PFSK-1 (cell line): ENCODE results near the gene RAPSN.

Source experiments
- FOXP2 ChIP-seq: optimal IDR thresholded peaks from 2 replicates; pipeline ENCODE3; 2011; ENCODE audit warnings: borderline replicate concordance, control low read depth, inconsistent platforms; ENCODE audit not compliant: insufficient read depth; ENCODE audit errors: extremely low read length, extremely low read depth
- POLR2AphosphoS5 ChIP-seq: IDR thresholded peaks from 2 replicates; pipeline ENCODE4 v1.6.1; 2012; ENCODE audit warnings: low read depth, mild to moderate bottlenecking, control low read depth, low read length, moderate library complexity
- SIN3A ChIP-seq: IDR thresholded peaks from 2 replicates; pipeline ENCODE4 v1.6.1; 2012; ENCODE audit warnings: mild to moderate bottlenecking, low read length, moderate library complexity, borderline replicate concordance; ENCODE audit not compliant: insufficient read depth
- TAF1 ChIP-seq: IDR thresholded peaks from 2 replicates; pipeline ENCODE4 v1.6.1; 2012; ENCODE audit warnings: low read length, control low read depth, borderline replicate concordance; ENCODE audit not compliant: insufficient read depth
- TF ChIP-seq, protein P1 (sequence below), 2 experiments: IDR thresholded peaks; 2 replicates each; pipeline versions ENCODE4 v1.6.1 to v1.8.0; 2011 to 2012; ENCODE audit warnings: low read depth in 2 of 2, low read length in 2 of 2, control low read depth in 1 of 2, inconsistent platforms in 1 of 2, mild to moderate bottlenecking in 1 of 2, moderate library complexity in 1 of 2; ENCODE audit not compliant: insufficient read depth in 1 of 2

The RAPSN gene

GRCh38 chr11:47483457-47483856 lies 34.5 kb upstream of the RAPSN start:
- no peak for TF ChIP-seq TAF1
- TF ChIP-seq, protein P1, sequence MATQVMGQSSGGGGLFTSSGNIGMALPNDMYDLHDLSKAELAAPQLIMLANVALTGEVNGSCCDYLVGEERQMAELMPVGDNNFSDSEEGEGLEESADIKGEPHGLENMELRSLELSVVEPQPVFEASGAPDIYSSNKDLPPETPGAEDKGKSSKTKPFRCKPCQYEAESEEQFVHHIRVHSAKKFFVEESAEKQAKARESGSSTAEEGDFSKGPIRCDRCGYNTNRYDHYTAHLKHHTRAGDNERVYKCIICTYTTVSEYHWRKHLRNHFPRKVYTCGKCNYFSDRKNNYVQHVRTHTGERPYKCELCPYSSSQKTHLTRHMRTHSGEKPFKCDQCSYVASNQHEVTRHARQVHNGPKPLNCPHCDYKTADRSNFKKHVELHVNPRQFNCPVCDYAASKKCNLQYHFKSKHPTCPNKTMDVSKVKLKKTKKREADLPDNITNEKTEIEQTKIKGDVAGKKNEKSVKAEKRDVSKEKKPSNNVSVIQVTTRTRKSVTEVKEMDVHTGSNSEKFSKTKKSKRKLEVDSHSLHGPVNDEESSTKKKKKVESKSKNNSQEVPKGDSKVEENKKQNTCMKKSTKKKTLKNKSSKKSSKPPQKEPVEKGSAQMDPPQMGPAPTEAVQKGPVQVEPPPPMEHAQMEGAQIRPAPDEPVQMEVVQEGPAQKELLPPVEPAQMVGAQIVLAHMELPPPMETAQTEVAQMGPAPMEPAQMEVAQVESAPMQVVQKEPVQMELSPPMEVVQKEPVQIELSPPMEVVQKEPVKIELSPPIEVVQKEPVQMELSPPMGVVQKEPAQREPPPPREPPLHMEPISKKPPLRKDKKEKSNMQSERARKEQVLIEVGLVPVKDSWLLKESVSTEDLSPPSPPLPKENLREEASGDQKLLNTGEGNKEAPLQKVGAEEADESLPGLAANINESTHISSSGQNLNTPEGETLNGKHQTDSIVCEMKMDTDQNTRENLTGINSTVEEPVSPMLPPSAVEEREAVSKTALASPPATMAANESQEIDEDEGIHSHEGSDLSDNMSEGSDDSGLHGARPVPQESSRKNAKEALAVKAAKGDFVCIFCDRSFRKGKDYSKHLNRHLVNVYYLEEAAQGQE (IDR thresholded peaks at IDR 0.05; ENCODE audit: insufficient read depth in 1 of 2, low read depth in 2 of 2, low read length in 2 of 2), result no peak
- TF ChIP-seq SIN3A, result no peak
- TF ChIP-seq POLR2AphosphoS5, result no peak
- no peak for TF ChIP-seq FOXP2

GRCh38 chr11:47480762-47481161 lies 31.8 kb upstream of the RAPSN start:
- TF ChIP-seq, protein P1 (IDR thresholded peaks at IDR 0.05; ENCODE audit: insufficient read depth in 1 of 2, low read depth in 2 of 2, low read length in 2 of 2), result no peak
- TF ChIP-seq FOXP2, result no peak
- no peak for TF ChIP-seq SIN3A

- TF ChIP-seq FOXP2, result no peak
- TF ChIP-seq, protein P1 (IDR thresholded peaks at IDR 0.05; ENCODE audit: insufficient read depth in 1 of 2, low read depth in 2 of 2, low read length in 2 of 2), result no peak
- no peak for TF ChIP-seq TAF1
- no peak for TF ChIP-seq POLR2AphosphoS5
- no peak for TF ChIP-seq SIN3A
Observed at GRCh38 chr11:47478651-47479329, 29.9 kb upstream of the RAPSN start.

- TF ChIP-seq, protein P1 (IDR thresholded peaks at IDR 0.05; ENCODE audit: insufficient read depth in 1 of 2, low read depth in 2 of 2, low read length in 2 of 2), result no peak
- TF ChIP-seq SIN3A (no peak), POLR2AphosphoS5 (no peak; the same call in 1 of the 2 replicates), TAF1 (no peak), FOXP2 (no peak)
Observed at GRCh38 chr11:47477753-47478152, 28.8 kb upstream of the RAPSN start.
